WTC11 (cell line): ENCODE measurements around the gene NRF1. TPM values are rescaled to one million over a fixed set of nuclear protein-coding genes. Genes with fewer than 3 reads are reported as not detected.

Experiments used
- ATAC-seq: fragments of 200-7000 bp; cut with Tn5 transposase; 2 replicates; pipeline ENCODE4 v1.10.0; 2021; ENCODE audit warnings: mild to moderate bottlenecking, moderate library complexity
- CTCF ChIA-PET: fragments of 300-600 bp; sonication (Branson Sonifier 250); formaldehyde crosslinking; loops from one replicate; lab custom pipeline; 2021; ENCODE audit warnings: antibody characterized with exemption; lab: Charles Lee
- POLR2A ChIA-PET: fragments of 350-600 bp; sonication (Branson Sonifier 250); formaldehyde crosslinking; loops from one replicate; lab custom pipeline; 2021; ENCODE audit warnings: antibody characterized with exemption; lab: Charles Lee
- DNase-seq: peaks from one replicate; pipeline ENCODE4 v3.0.0; 2021; ENCODE audit warnings: low spot score
- H3K27ac Mint-ChIP-seq: 2 replicates; pipeline ENCODE4 v1.8.0; 2021; ENCODE audit warnings: mixed read lengths
- H3K27me3 Mint-ChIP-seq: 2 replicates; pipeline ENCODE4 v1.8.0; 2021; ENCODE audit warnings: low read depth, mild to moderate bottlenecking, moderate library complexity, mixed read lengths
- H3K36me3 Mint-ChIP-seq: 2 replicates; pipeline ENCODE4 v1.8.0; 2021; ENCODE audit warnings: mixed read lengths
- H3K4me1 Mint-ChIP-seq: 2 replicates; pipeline ENCODE4 v1.8.0; 2022; ENCODE audit warnings: mixed read lengths
- H3K4me3 Mint-ChIP-seq: 2 replicates; pipeline ENCODE4 v1.8.0; 2021; ENCODE audit warnings: mild to moderate bottlenecking, moderate library complexity, mixed read lengths
- H3K9me3 Mint-ChIP-seq: 2 replicates; pipeline ENCODE4 v1.8.0; 2021; ENCODE audit warnings: mixed read lengths
- ATF6 ChIP-seq: sonication (generic); formaldehyde crosslinking; IDR thresholded peaks from 2 replicates; pipeline ENCODE4 v1.8.1; 2023; ENCODE audit warnings: mild to moderate bottlenecking, missing genetic modification reagents
- CDX4 ChIP-seq: fragments of 250-450 bp; sonication (Bioruptor Pico); IDR thresholded peaks from 2 replicates; pipeline ENCODE4 v1.9.0; 2021; ENCODE audit warnings: moderate library complexity, mild to moderate bottlenecking, inconsistent platforms, borderline replicate concordance
- E2F5 ChIP-seq: sonication (generic); formaldehyde crosslinking; IDR thresholded peaks from 2 replicates; pipeline ENCODE4 v1.8.1; 2022; ENCODE audit warnings: mild to moderate bottlenecking, moderate library complexity, missing genetic modification reagents
- ELF4 ChIP-seq: sonication (generic); formaldehyde crosslinking; IDR thresholded peaks from 2 replicates; pipeline ENCODE4 v1.8.1; 2022; ENCODE audit warnings: low read depth, mild to moderate bottlenecking, moderate library complexity, missing genetic modification reagents
- FOXJ3 ChIP-seq: sonication (generic); formaldehyde crosslinking; IDR thresholded peaks from 2 replicates; pipeline ENCODE4 v1.9.0; 2021; ENCODE audit warnings: missing genetic modification reagents, mild to moderate bottlenecking, borderline replicate concordance
- FOXK1 ChIP-seq: sonication (generic); formaldehyde crosslinking; IDR thresholded peaks from 2 replicates; pipeline ENCODE4 v1.8.0; 2022; ENCODE audit warnings: mild to moderate bottlenecking, moderate library complexity, missing genetic modification reagents
- FOXP1 ChIP-seq: sonication (generic); formaldehyde crosslinking; IDR thresholded peaks from 2 replicates; pipeline ENCODE4 v1.8.0; 2022; ENCODE audit warnings: missing genetic modification reagents, mild to moderate bottlenecking, moderate library complexity, borderline replicate concordance
- IRF2 ChIP-seq: sonication (generic); formaldehyde crosslinking; IDR thresholded peaks from 2 replicates; pipeline ENCODE4 v1.8.0; 2022; ENCODE audit warnings: low read depth, missing genetic modification reagents, borderline replicate concordance
- KAT7 ChIP-seq: sonication (generic); formaldehyde crosslinking; IDR thresholded peaks from 2 replicates; pipeline ENCODE4 v1.8.1; 2023; ENCODE audit warnings: missing genetic modification reagents, mild to moderate bottlenecking, borderline replicate concordance
- NFE2L1 ChIP-seq: sonication (generic); formaldehyde crosslinking; IDR thresholded peaks from 2 replicates; pipeline ENCODE4 v1.8.1; 2023; ENCODE audit warnings: missing genetic modification reagents
- NFYB ChIP-seq: sonication (generic); formaldehyde crosslinking; conservative IDR thresholded peaks from 2 replicates; pipeline ENCODE4 v1.8.0; 2022; ENCODE audit warnings: low read depth, missing genetic modification reagents
- SMAD4 ChIP-seq: sonication (generic); formaldehyde crosslinking; IDR thresholded peaks from 2 replicates; pipeline ENCODE4 v1.8.0; 2022; ENCODE audit warnings: mild to moderate bottlenecking, missing genetic modification reagents
- SP1 ChIP-seq: sonication (generic); formaldehyde crosslinking; conservative IDR thresholded peaks from 2 replicates; pipeline ENCODE4 v1.8.1; 2022; ENCODE audit warnings: missing genetic modification reagents
- STAT6 ChIP-seq: sonication (generic); formaldehyde crosslinking; conservative IDR thresholded peaks from 2 replicates; pipeline ENCODE4 v1.8.1; 2023; ENCODE audit warnings: mild to moderate bottlenecking, low read depth, missing genetic modification reagents, moderate library complexity
- TCF7 ChIP-seq: sonication (generic); formaldehyde crosslinking; IDR thresholded peaks from 2 replicates; pipeline ENCODE4 v1.8.0; 2022; ENCODE audit warnings: mild to moderate bottlenecking, low read depth, missing genetic modification reagents, moderate library complexity
- TEAD4 ChIP-seq: sonication (generic); formaldehyde crosslinking; IDR thresholded peaks from 2 replicates; pipeline ENCODE4 v1.8.0; 2022; ENCODE audit warnings: mild to moderate bottlenecking, missing genetic modification reagents
- TP53 ChIP-seq: sonication (generic); formaldehyde crosslinking; IDR thresholded peaks from 2 replicates; pipeline ENCODE4 v1.8.1; 2023; ENCODE audit warnings: mild to moderate bottlenecking, missing genetic modification reagents
- ZBTB21 ChIP-seq: sonication (generic); formaldehyde crosslinking; IDR thresholded peaks from 2 replicates; pipeline ENCODE4 v1.8.1; 2023; ENCODE audit warnings: mild to moderate bottlenecking, missing genetic modification reagents, borderline replicate concordance
- ZNF219 ChIP-seq: sonication (generic); formaldehyde crosslinking; IDR thresholded peaks from 2 replicates; pipeline ENCODE4 v1.8.0; 2023; ENCODE audit warnings: missing genetic modification reagents, mild to moderate bottlenecking, borderline replicate concordance
- ZNF263 ChIP-seq: sonication (generic); formaldehyde crosslinking; IDR thresholded peaks from 2 replicates; pipeline ENCODE4 v1.8.1; 2022; ENCODE audit warnings: low read depth, mild to moderate bottlenecking, moderate library complexity, missing genetic modification reagents
- ZNF425 ChIP-seq: fragments of 250-450 bp; sonication (Bioruptor Pico); conservative IDR thresholded peaks from 2 replicates; pipeline ENCODE4 v1.9.0; 2021; ENCODE audit warnings: mild to moderate bottlenecking
- total RNA-seq: library from RNA; stranded (reverse); gene quantifications from 3 replicates; pipeline ENCODE4 v1.2.3, GENCODE V29; 2021

NRF1 gene
- total RNA-seq, 1 experiment from 2014 or later = 16.4 TPM

- TF ChIP-seq STAT6 = no peak
Measured at GRCh38 chr7:129789000-129789399, 177.5 kb downstream of the NRF1 start (continued).

GRCh38 chr7:129789652-129790051, 178.1 kb downstream of the NRF1 start:
- no peaks in the 10 kb centered on the region for H3K9me3 Mint-ChIP-seq
- H3K36me3 Mint-ChIP-seq = no peaks in the 10 kb centered on the region
- POLR2A ChIA-PET = interaction anchor here (0.6 kb wide), 1 partner anchor 33 kb away, joined by 4 read pairs; no protein-coding TSS in a partner anchor
- peaks cover 84% of the 10 kb centered on the region for H3K27me3 Mint-ChIP-seq
- peaks cover 36% of the 10 kb centered on the region for H3K4me1 Mint-ChIP-seq
- H3K4me3 Mint-ChIP-seq = no peak overlapping the region
- TF ChIP-seq FOXP1 (CRISPR knock-in tag) (no peak), FOXK1 (CRISPR knock-in tag) (no peak), IRF2 (CRISPR knock-in tag) (no peak), ELF4 (CRISPR knock-in tag) (no peak), NFYB (no peak), NFE2L1 (CRISPR knock-in tag) (no peak), TEAD4 (no peak), SP1 (CRISPR knock-in tag) (no peak), KAT7 (CRISPR knock-in tag) (no peak), TP53 (CRISPR knock-in tag) (no peak), ZBTB21 (CRISPR knock-in tag) (no peak)
- TF ChIP-seq, all 79 proteins: peak for 0
- DNase-seq = no peak
- no peak for ATAC-seq
- CTCF ChIA-PET = interaction anchor here (0.7 to 1.2 kb wide), 2 partner anchors 32 to 232 kb away, joined by 4 read pairs; no protein-coding TSS in a partner anchor
- H3K27ac Mint-ChIP-seq = no peak overlapping the region

- POLR2A ChIA-PET = interaction anchor here (0.6 kb wide), 1 partner anchor 33 kb away, joined by 4 read pairs; no protein-coding TSS in a partner anchor
- DNase-seq = no peak
- no peak for TF ChIP-seq FOXJ3 (CRISPR knock-in tag)
- no peak for TF ChIP-seq TEAD4
- TF ChIP-seq E2F5 (CRISPR knock-in tag) = no peak
- TF ChIP-seq ATF6 = no peak
- TF ChIP-seq ZNF263 (CRISPR knock-in tag) = no peak
- no peak for TF ChIP-seq ZNF425
- no peak for TF ChIP-seq SMAD4 (CRISPR knock-in tag)
- TF ChIP-seq ZNF219 (CRISPR knock-in tag) = no peak
- TF ChIP-seq TP53 (CRISPR knock-in tag) = no peak
- TF ChIP-seq CDX4 (CRISPR knock-in tag) = no peak
- no peak for TF ChIP-seq TCF7 (CRISPR knock-in tag)
- no peak for TF ChIP-seq ZBTB21 (CRISPR knock-in tag)
- no peak overlapping the region for H3K27ac Mint-ChIP-seq
- peaks cover 33% of the 10 kb centered on the region for H3K4me1 Mint-ChIP-seq
- no peak for ATAC-seq
- no peak overlapping the region for H3K4me3 Mint-ChIP-seq
- no peaks in the 10 kb centered on the region for H3K36me3 Mint-ChIP-seq
- CTCF ChIA-PET = interaction anchor here (0.7 to 1.2 kb wide), 4 partner anchors 9 to 232 kb away, joined by 4 to 6 read pairs (median 4); no protein-coding TSS in a partner anchor
- H3K9me3 Mint-ChIP-seq = no peaks in the 10 kb centered on the region
- H3K27me3 Mint-ChIP-seq = peaks cover 79% of the 10 kb centered on the region
Measured at GRCh38 chr7:129790136-129790535, 178.6 kb downstream of the NRF1 start.
